Activated CD4-positive, alpha-beta T cell treated with anti-CD3 and anti-CD28 coated beads for 4 hours (primary cell): ENCODE measurements around the gene IPO5.

Experiments
- DNase-seq, 2 donors: peaks; one replicate each; pipeline ENCODE4 v3.0.0-alpha.2; 2020

Gene IPO5

DNA sequence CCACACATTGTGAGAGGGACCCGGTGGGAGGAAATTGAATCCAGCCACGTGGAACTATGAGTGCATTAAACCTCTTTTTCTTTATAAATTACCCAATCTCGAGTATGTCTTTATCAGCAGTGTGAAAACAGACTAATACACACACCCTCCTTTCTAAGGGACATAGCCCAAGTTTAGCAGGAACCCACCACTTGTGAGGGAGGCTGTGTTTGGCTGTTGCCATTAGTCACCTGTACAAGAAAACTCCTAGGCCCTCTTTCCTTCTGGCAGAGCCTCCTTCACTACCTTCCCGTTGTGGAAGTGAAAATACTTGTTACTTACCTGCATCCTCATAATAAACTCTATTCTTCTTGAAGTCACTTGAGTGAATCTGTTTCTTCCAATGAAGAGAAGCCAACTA is 113.2 kb downstream of the IPO5 start:
- DNase-seq: no peak

- no peak for DNase-seq
Measured at GRCh38 chr13:98068521-98068920, 115.0 kb downstream of the IPO5 start.

GRCh38 chr13:98069985-98070384 is 116.5 kb downstream of the IPO5 start:
- DNase-seq: no peak

- no peak for DNase-seq
Measured at GRCh38 chr13:98071316-98071715, 117.8 kb downstream of the IPO5 start.

DNA sequence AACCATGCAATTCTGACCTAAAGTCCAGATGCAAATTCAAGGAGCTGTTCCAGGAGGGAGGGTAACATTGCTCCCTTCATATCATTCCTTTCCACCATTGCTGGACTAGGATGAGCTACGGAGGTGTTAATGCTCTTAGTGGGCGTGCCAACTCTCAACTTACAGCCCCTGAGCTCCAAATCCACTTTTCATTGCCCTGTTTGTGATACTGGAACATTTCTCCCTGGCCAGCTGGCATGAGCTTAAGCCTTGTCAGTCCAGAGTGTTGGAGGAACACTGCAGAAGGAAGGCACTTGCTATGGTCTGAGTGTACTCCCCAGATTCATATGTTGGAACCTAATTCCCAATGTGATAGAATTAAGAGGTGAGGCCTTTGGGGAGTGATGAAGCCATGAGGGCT is 119.0 kb downstream of the IPO5 start:
- no peak for DNase-seq
